Measurements from ENCODE around the gene MTA2. TPM values are rescaled to one million over a fixed set of nuclear protein-coding genes. Genes with fewer than 3 reads are reported as not detected.

MTA2 gene
- polyA plus RNA-seq, 4 donors = 40.5 to 64.7 (median 43.0) TPM

GRCh38 chr11:62580959-62581715 is 20.5 kb downstream of the MTA2 start:
- WGBS, 3 donors = 94 to 97% (median 96%) methylated on average over 18 of the region's 18 CpGs

GRCh38 chr11:62579252-62579651 is 22.4 kb downstream of the MTA2 start:
- WGBS, 3 donors = 95 to 98% (median 98%) methylated on average over 2 of the region's 2 CpGs
- DNase-seq (no peak), FAIRE-seq (no peak)
- Histone ChIP-seq H3K4me3 (ENCODE audit: low read depth in 1 of 3, low read length in 3 of 3) (no peak overlapping the region), H3K36me3 (ENCODE audit: control insufficient read depth in 3 of 3, insufficient read depth in 2 of 3, low read depth in 1 of 3, low read length in 3 of 3) (peaks cover 4 to 67% (median 5%) of the 10 kb centered on the region in 3 donors), H3K27me3 (ENCODE audit: control insufficient read depth in 3 of 3, insufficient read depth in 3 of 3, low read length in 3 of 3) (no peaks in the 10 kb centered on the region), H3K9me3 (ENCODE audit: control insufficient read depth in 2 of 2, insufficient read depth in 1 of 2, low read depth in 1 of 2, low read length in 1 of 2) (no peaks in the 10 kb centered on the region), H3K4me1 (ENCODE audit: control insufficient read depth in 3 of 3, insufficient read depth in 2 of 3, low read depth in 1 of 3, low read length in 2 of 3) (peaks cover 0 to 24% (median 5%) of the 10 kb centered on the region in 3 donors), H3K27ac (ENCODE audit: low read depth in 1 of 3, low read length in 2 of 3) (no peak overlapping the region)

More at GRCh38 chr11:62580959-62581715, 20.5 kb downstream of the MTA2 start:
- FAIRE-seq = no peak
- H3K27me3 ChIP-seq (ENCODE audit: control insufficient read depth in 3 of 3, insufficient read depth in 3 of 3, low read length in 3 of 3) = no peaks in the 10 kb centered on the region
- DNase-seq = no peak
- H3K36me3 ChIP-seq (ENCODE audit: control insufficient read depth in 3 of 3, insufficient read depth in 2 of 3, low read depth in 1 of 3, low read length in 3 of 3) = peaks cover 4 to 67% (median 5%) of the 10 kb centered on the region in 3 donors
- H3K4me3 ChIP-seq (ENCODE audit: low read depth in 1 of 3, low read length in 3 of 3) = no peak overlapping the region
- H3K27ac ChIP-seq (ENCODE audit: low read depth in 1 of 3, low read length in 2 of 3) = no peak overlapping the region
- H3K9me3 ChIP-seq (ENCODE audit: control insufficient read depth in 2 of 2, insufficient read depth in 1 of 2, low read depth in 1 of 2, low read length in 1 of 2) = no peaks in the 10 kb centered on the region
- H3K4me1 ChIP-seq (ENCODE audit: control insufficient read depth in 3 of 3, insufficient read depth in 2 of 3, low read depth in 1 of 3, low read length in 2 of 3) = peaks cover 0 to 9% (median 0%) of the 10 kb centered on the region in 3 donors

- Histone ChIP-seq H3K36me3 (ENCODE audit: control insufficient read depth in 3 of 3, insufficient read depth in 2 of 3, low read depth in 1 of 3, low read length in 3 of 3) (peaks cover 4 to 64% (median 5%) of the 10 kb centered on the region in 3 donors), H3K27me3 (ENCODE audit: control insufficient read depth in 3 of 3, insufficient read depth in 3 of 3, low read length in 3 of 3) (no peaks in the 10 kb centered on the region), H3K4me3 (ENCODE audit: low read depth in 1 of 3, low read length in 3 of 3) (no peak overlapping the region), H3K27ac (ENCODE audit: low read depth in 1 of 3, low read length in 2 of 3) (no peak overlapping the region), H3K4me1 (ENCODE audit: control insufficient read depth in 3 of 3, insufficient read depth in 2 of 3, low read depth in 1 of 3, low read length in 2 of 3) (peaks cover 0 to 24% (median 5%) of the 10 kb centered on the region in 3 donors), H3K9me3 (ENCODE audit: control insufficient read depth in 2 of 2, insufficient read depth in 1 of 2, low read depth in 1 of 2, low read length in 1 of 2) (no peaks in the 10 kb centered on the region)
- no peak for DNase-seq
- FAIRE-seq = no peak
- 95 to 97% (median 97%) methylated on average over 11 of the region's 11 CpGs for WGBS, 3 donors
Observed at GRCh38 chr11:62578541-62578940, 23.1 kb downstream of the MTA2 start.

GRCh38 chr11:62577046-62577714 is 24.5 kb downstream of the MTA2 start:
- 70 to 78% (median 73%) methylated on average over 12 of the region's 12 CpGs for WGBS, 3 donors
- Histone ChIP-seq H3K9me3 (ENCODE audit: control insufficient read depth in 2 of 2, insufficient read depth in 1 of 2, low read depth in 1 of 2, low read length in 1 of 2) (no peaks in the 10 kb centered on the region), H3K27ac (ENCODE audit: low read depth in 1 of 3, low read length in 2 of 3) (peak overlapping the region in 2 of 3 donors; percentile 38 to 74), H3K4me1 (ENCODE audit: control insufficient read depth in 3 of 3, insufficient read depth in 2 of 3, low read depth in 1 of 3, low read length in 2 of 3) (peaks cover 0 to 29% (median 5%) of the 10 kb centered on the region in 3 donors), H3K27me3 (ENCODE audit: control insufficient read depth in 3 of 3, insufficient read depth in 3 of 3, low read length in 3 of 3) (no peaks in the 10 kb centered on the region), H3K36me3 (ENCODE audit: control insufficient read depth in 3 of 3, insufficient read depth in 2 of 3, low read depth in 1 of 3, low read length in 3 of 3) (peaks cover 2 to 65% (median 5%) of the 10 kb centered on the region in 3 donors), H3K4me3 (ENCODE audit: low read depth in 1 of 3, low read length in 3 of 3) (no peak overlapping the region)
- FAIRE-seq = no peak
- DNase-seq = peak in 1 of 2 donors; percentile 21

- no peaks in the 10 kb centered on the region for H3K27me3 ChIP-seq (ENCODE audit: control insufficient read depth in 3 of 3, insufficient read depth in 3 of 3, low read length in 3 of 3)
- H3K36me3 ChIP-seq (ENCODE audit: control insufficient read depth in 3 of 3, insufficient read depth in 2 of 3, low read depth in 1 of 3, low read length in 3 of 3) = peaks cover 0 to 61% (median 4%) of the 10 kb centered on the region in 3 donors
- FAIRE-seq (no peak), DNase-seq (no peak)
- H3K4me3 ChIP-seq (ENCODE audit: low read depth in 1 of 3, low read length in 3 of 3) = no peak overlapping the region
- H3K4me1 ChIP-seq (ENCODE audit: control insufficient read depth in 3 of 3, insufficient read depth in 2 of 3, low read depth in 1 of 3, low read length in 2 of 3) = peaks cover 0 to 31% (median 5%) of the 10 kb centered on the region in 3 donors
- H3K27ac ChIP-seq (ENCODE audit: low read depth in 1 of 3, low read length in 2 of 3) = peak overlapping the region in 1 of 3 donors; percentile 89
- 89 to 92% (median 92%) methylated on average over 14 of the region's 14 CpGs for WGBS, 3 donors
- no peaks in the 10 kb centered on the region for H3K9me3 ChIP-seq (ENCODE audit: control insufficient read depth in 2 of 2, insufficient read depth in 1 of 2, low read depth in 1 of 2, low read length in 1 of 2)
Observed at GRCh38 chr11:62575837-62576236, 25.8 kb downstream of the MTA2 start.

GRCh38 chr11:62575156-62575555 is 26.5 kb downstream of the MTA2 start:
- WGBS, 3 donors = 33 to 56% (median 35%) methylated on average over 16 to 17 of the region's 17 CpGs
- Histone ChIP-seq H3K9me3 (ENCODE audit: control insufficient read depth in 2 of 2, insufficient read depth in 1 of 2, low read depth in 1 of 2, low read length in 1 of 2) (no peaks in the 10 kb centered on the region), H3K4me3 (ENCODE audit: low read depth in 1 of 3, low read length in 3 of 3) (peak overlapping the region in 2 of 3 donors; percentile 55 to 85), H3K27ac (ENCODE audit: low read depth in 1 of 3, low read length in 2 of 3) (peak overlapping the region; percentile 1 to 89 (median 79)), H3K36me3 (ENCODE audit: control insufficient read depth in 3 of 3, insufficient read depth in 2 of 3, low read depth in 1 of 3, low read length in 3 of 3) (peaks cover 0 to 65% (median 4%) of the 10 kb centered on the region in 3 donors), H3K27me3 (ENCODE audit: control insufficient read depth in 3 of 3, insufficient read depth in 3 of 3, low read length in 3 of 3) (no peaks in the 10 kb centered on the region), H3K4me1 (ENCODE audit: control insufficient read depth in 3 of 3, insufficient read depth in 2 of 3, low read depth in 1 of 3, low read length in 2 of 3) (peaks cover 0 to 31% (median 5%) of the 10 kb centered on the region in 3 donors)
- FAIRE-seq = no peak
- DNase-seq = peak in 1 of 2 donors; percentile 42

GRCh38 chr11:62574363-62575071 is 27.1 kb downstream of the MTA2 start:
- DNase-seq = no peak
- Histone ChIP-seq H3K9me3 (ENCODE audit: control insufficient read depth in 2 of 2, insufficient read depth in 1 of 2, low read depth in 1 of 2, low read length in 1 of 2) (no peaks in the 10 kb centered on the region), H3K27me3 (ENCODE audit: control insufficient read depth in 3 of 3, insufficient read depth in 3 of 3, low read length in 3 of 3) (no peaks in the 10 kb centered on the region), H3K4me3 (ENCODE audit: low read depth in 1 of 3, low read length in 3 of 3) (peak overlapping the region; percentile 33 to 85 (median 55)), H3K4me1 (ENCODE audit: control insufficient read depth in 3 of 3, insufficient read depth in 2 of 3, low read depth in 1 of 3, low read length in 2 of 3) (peaks cover 0 to 31% (median 5%) of the 10 kb centered on the region in 3 donors), H3K36me3 (ENCODE audit: control insufficient read depth in 3 of 3, insufficient read depth in 2 of 3, low read depth in 1 of 3, low read length in 3 of 3) (peaks cover 0 to 62% (median 8%) of the 10 kb centered on the region in 3 donors), H3K27ac (ENCODE audit: low read depth in 1 of 3, low read length in 2 of 3) (peak overlapping the region; percentile 56 to 89 (median 79))
- no peak for FAIRE-seq
- 1% methylated on average over 33 of the region's 33 CpGs for WGBS, 3 donors

Data from small intestine (tissue), 7 donors.